HG02852 (cell line): ENCODE results near the gene SERPINI1.
A peak's percentile ranks its signal among the peaks of the same experiment; 100 is the strongest.
"Not testable (repeated sequence)": the region's sequence is repeated elsewhere in the genome, so short reads cannot be mapped to it uniquely, and the experiment has no call there.

ENCODE experiments used
- ATAC-seq: cut with Tn5 transposase; IDR thresholded peaks from one replicate; pipeline ENCODE4 v1.9.1; 2021; ENCODE audit warnings: mild to moderate bottlenecking, moderate library complexity; ENCODE audit not compliant: unreplicated experiment

SERPINI1 gene

GRCh38 chr3:167785790-167786189 is 50.3 kb downstream of the SERPINI1 start:
- no peak for ATAC-seq

GRCh38 chr3:167787440-167787839 is 51.9 kb downstream of the SERPINI1 start:
- no peak for ATAC-seq

- peak; percentile 84 for ATAC-seq
These were observed 62.9 kb downstream of the SERPINI1 start for GRCh38 chr3:167798443-167798842.

GRCh38 chr3:167808910-167809309 is 73.4 kb downstream of the SERPINI1 start:
- no peak for ATAC-seq

GRCh38 chr3:167810236-167810635 is 74.7 kb downstream of the SERPINI1 start:
- ATAC-seq, result no peak

GRCh38 chr3:167811031-167811430 is 75.5 kb downstream of the SERPINI1 start:
- no peak for ATAC-seq

- no peak for ATAC-seq
These were observed 77.9 kb downstream of the SERPINI1 start for GRCh38 chr3:167813169-167814123.

GRCh38 chr3:167814441-167814951 is 79.0 kb downstream of the SERPINI1 start:
- ATAC-seq, result no peak

GRCh38 chr3:167816953-167817352 is 81.4 kb downstream of the SERPINI1 start:
- no peak for ATAC-seq

GRCh38 chr3:167820102-167820865 is 84.8 kb downstream of the SERPINI1 start:
- ATAC-seq, result no peak

- no peak for ATAC-seq
These were observed 85.8 kb downstream of the SERPINI1 start for GRCh38 chr3:167821248-167821805.

- no peak for ATAC-seq
These were observed 88.2 kb downstream of the SERPINI1 start for GRCh38 chr3:167823738-167824137.

GRCh38 chr3:167827588-167827987 is 92.1 kb downstream of the SERPINI1 start:
- ATAC-seq, result not testable (repeated sequence)

GRCh38 chr3:167829071-167829470 is 93.5 kb downstream of the SERPINI1 start:
- ATAC-seq, result no peak

- ATAC-seq, result peak; percentile 70
These were observed 94.5 kb downstream of the SERPINI1 start for GRCh38 chr3:167830007-167830406.

GRCh38 chr3:167835359-167835758 is 99.8 kb downstream of the SERPINI1 start:
- no peak for ATAC-seq

GRCh38 chr3:167835953-167836352 is 100.4 kb downstream of the SERPINI1 start:
- no peak for ATAC-seq

- no peak for ATAC-seq
These were observed 101.9 kb downstream of the SERPINI1 start for GRCh38 chr3:167837466-167837865.

- peak; percentile 60 for ATAC-seq
These were observed 104.1 kb downstream of the SERPINI1 start for GRCh38 chr3:167839460-167840134.

GRCh38 chr3:167840247-167840646 is 104.7 kb downstream of the SERPINI1 start:
- ATAC-seq, result no peak

GRCh38 chr3:167843481-167843880 is 108.0 kb downstream of the SERPINI1 start:
- no peak for ATAC-seq
